Stimulated activated naive CD4-positive, alpha-beta T cell treated with Interleukin-2 at 50 U/mL for 16 hours (primary cell): ENCODE measurements around the gene SPATA16.
"Not testable (repeated sequence)": the region's sequence is repeated elsewhere in the genome, so short reads cannot be mapped to it uniquely, and the experiment has no call there.

ENCODE experiments used
- DNase-seq: peaks from one replicate; lab custom pipeline; 2025; lab: John Stamatoyannopoulos, UW

Gene SPATA16

DNA sequence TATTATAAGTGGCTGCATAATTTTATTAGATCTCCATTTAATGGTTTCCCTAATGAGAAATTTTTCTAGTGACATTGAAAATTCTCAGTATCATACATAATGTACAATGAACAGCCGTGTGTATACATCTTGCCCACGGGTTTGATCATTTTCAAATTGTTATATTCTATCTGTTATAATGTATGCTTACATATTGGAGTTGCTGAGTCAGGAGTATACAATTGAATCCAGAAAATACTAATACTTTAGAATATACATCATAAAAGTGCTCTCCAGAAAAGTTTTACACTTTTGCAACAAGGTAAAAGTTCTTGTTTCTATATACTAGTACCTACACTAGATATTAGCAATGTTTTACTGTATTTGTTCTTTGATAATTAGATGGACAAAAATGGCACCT is 82.8 kb downstream of the SPATA16 start:
- no peak for DNase-seq

DNA sequence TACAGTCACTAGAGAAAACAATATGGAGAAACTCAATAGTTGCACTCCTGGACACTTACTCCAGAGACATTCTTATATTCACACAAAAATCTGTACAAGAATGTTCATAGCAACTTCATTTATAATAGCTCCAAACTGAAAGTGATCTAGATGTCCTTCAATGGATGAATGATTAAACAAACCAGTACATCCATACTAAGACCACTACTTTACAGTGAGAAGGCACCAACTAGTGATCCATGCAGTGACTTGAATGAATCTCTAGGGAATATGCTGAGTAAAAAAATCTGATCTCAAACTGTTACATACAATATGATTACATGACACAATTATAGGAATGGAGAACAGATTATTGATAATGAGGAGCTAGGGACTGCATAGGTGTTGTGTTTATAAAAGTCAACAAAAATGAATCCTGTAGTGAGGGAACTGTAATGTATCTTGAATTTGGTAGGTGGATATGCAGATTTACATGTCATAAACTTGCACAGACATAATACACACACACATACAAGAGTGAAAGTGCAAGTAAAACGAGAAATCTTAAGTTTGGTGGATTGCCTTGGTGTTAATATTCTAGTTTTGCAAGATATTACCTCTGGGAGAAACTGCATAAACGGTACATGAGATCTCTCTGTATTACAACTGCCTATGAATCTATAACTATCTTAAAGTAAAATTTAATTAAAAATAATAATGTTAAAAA is 85.7 kb downstream of the SPATA16 start:
- DNase-seq = no peak

DNA sequence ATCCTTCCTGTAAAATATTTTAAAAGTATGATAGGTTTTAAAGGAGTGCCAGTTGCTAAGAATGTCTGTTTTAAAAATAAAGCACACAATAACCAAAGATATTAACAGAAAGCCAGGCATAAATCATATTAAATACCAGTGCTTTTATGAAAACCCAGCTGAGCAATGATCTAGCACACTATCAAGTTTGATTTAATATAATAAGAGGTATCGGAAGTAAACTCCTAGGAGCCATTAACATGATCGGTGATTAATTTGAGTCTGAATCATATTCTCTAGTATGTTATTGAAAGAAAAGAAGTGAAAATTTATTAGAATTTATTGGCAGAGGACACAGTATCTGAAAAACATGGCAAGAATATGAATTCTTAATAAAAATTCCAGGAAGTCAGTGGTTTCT is 91.7 kb downstream of the SPATA16 start:
- no peak for DNase-seq

DNA sequence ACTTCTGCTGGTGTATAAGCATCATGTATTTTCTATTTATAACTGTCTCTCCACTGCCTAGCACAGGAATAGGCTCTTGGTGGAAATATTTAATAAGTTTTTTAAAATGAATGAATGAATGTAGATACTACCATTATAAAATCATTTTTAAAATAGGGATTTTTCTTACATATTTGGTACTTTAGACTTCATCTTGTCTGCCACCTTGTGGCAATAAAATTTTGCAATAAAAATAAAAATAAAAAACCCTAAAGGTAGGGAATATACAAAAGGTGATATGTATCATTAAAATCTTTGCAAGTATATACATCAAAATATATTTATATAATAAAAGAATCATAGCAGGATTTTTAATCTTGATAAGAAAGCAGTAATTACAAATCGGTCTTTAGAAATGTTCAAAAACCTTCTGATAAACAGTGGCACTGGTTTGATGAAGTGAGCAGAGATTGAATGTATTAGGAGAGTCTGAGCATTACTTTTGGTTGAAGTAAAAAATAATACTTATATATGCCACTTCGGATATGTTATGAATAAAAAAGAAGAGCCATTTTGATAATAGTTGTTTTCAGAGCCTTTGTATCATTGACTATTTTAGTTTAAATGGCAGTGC is 95.2 kb downstream of the SPATA16 start:
- no peak for DNase-seq

DNA sequence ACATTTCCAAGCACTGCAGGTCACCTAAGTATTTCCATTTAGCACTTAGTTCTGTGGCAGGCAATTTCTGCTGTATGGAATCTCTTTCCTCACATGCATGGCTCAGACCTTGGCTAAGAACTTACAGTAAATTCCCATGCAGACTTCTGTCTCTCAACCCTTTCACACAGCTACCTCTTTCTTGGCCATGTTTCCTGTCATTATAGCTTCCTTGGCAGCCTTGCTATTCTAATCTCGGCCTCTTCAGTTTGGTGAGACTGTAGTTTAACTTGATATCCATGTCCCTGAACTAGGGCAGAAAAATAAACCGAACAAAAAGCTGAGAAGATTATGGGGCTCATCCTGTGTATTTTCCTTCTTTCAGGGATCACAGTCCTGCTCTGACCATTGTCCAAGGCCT is 96.0 kb downstream of the SPATA16 start:
- no peak for DNase-seq

DNA sequence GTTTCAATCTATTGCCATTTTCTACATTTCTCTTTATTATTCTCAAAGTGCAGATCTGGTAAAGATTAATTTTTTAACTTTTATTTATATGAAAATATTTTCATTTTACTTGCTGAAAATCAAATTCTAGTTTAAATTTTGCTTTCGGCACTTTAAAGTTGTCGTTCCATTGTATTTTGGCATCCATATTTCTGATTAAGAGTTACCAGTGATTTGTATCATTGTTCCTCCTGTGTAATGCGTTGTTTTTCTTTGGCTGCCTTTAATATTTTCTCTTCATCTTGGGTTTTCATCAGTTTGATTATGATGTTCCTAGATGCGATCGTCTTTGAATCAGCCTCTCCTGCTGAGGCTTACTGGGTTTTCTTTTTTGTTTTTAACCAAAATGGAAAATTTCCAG is 97.3 kb downstream of the SPATA16 start:
- DNase-seq = no peak

DNA sequence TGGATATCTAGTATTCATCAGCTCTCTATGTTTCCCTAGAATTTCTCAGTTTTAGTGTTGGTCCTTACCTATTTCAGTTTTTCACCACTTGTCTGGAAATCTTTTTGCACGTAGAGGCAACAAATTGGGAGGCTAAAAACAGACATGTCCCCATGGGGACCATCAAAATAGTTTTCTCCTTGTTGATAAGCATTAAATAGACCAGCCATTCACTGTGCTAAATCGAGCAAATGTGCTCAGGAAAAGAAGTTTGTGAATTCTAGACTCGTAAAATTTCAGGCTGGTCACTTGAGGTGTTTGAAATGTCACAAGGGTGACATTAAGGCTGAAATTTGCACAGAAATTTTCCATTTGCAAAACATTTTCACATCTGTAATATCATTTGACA is 102.6 kb downstream of the SPATA16 start:
- DNase-seq = no peak

DNA sequence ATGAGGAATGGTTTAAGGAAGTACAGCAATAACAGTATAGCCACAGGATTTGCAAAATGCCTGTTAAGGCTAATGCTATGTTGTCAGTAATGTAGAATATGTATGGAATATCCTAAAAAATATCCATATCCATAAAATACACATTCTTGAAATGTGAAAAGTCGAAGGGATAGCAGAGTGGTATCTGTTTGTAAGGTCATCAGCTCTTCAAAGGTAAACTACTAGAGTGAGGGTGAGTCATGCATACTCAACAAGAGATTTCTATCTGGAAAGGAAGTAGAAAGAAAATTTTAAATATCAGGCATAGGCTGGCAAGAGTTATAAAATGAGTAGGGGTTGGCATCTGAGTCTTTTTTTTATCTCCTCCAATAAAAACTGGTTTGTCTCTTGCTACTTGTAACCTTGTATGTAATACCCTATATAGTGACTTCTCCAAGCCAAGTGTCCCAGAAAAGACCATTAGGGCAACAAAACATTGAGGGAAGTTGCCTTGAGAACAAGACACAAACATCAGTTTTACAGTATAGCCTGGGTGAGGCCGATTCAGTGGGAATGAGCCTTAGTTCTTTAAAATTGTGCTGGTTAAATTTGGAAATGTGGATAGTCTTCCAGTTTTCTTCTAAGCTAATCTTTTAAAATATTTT is 103.1 kb downstream of the SPATA16 start:
- DNase-seq = no peak

DNA sequence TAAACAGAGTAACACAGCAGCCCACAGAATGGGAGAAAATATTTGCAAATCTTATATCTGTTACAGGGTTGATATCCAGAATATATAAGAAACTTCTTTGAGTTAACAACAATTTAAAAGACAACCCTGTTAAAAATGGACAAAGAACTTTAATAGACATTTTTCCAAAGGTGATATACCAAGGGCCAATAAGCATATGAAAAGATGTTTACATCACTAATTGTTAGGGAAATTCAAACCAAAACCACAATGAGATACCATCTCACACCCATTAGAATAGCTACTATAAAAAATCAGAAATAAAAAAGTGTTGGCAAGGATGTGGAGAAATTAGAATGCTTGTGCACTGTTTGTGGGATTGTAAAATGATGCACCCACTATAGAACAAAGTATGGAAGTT is 110.8 kb downstream of the SPATA16 start:
- no peak for DNase-seq

DNA sequence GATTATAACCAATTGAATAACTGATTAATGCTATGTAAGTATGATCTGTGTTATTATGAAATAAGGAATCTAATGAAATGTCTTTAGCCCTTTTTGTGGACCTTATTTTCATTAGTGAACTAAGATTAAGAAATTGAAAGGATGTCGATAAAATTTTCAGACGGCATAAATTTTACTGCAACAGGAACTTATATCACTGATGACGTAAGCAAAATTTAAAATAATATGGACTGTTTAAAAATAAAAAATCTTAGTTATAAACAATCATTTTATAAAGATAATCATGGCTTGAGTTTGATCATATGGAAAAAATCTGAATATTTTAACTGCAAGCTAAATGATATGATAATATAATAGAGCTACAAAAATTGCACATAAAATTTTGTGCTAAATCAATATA is 112.7 kb downstream of the SPATA16 start:
- DNase-seq = no peak

DNA sequence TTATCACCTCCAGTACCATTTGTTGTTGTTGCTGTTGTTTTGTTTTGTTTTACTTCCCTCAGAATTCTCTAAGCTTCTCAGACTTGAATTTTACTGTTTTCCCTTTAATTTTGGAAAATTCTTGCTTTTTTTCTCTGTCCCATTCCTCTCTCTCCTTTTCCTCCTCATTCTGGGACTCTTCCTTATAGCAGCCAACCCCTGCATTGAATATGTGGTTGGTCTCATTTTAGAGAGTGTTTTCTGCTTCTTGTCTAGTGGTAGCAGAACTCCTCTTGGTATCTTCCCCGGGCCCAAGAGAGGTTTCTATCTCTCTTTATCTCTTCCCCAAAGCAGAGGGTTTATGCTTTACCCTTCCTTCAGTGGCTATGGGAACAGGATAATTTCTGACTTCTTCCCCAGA is 113.6 kb downstream of the SPATA16 start:
- no peak for DNase-seq

DNA sequence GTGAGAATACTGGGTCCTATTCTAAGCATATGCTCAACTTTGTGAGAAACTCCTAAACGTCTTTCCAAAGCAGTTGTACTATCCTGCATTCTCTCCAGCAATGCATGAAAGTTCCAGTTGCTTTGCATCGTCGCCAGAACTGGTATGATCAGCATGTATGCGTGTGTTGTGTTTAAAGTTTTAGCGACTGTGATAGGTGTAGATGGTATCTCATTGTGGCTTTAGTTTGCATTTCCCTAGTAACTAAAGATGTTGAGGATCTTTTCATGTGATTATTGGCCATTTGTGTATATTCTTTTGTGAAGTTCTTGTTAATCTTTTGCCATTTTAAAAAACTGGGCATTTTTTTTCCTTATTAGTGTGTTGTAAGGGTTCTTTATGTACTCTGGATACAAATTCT is 115.1 kb downstream of the SPATA16 start:
- DNase-seq = no peak

DNA sequence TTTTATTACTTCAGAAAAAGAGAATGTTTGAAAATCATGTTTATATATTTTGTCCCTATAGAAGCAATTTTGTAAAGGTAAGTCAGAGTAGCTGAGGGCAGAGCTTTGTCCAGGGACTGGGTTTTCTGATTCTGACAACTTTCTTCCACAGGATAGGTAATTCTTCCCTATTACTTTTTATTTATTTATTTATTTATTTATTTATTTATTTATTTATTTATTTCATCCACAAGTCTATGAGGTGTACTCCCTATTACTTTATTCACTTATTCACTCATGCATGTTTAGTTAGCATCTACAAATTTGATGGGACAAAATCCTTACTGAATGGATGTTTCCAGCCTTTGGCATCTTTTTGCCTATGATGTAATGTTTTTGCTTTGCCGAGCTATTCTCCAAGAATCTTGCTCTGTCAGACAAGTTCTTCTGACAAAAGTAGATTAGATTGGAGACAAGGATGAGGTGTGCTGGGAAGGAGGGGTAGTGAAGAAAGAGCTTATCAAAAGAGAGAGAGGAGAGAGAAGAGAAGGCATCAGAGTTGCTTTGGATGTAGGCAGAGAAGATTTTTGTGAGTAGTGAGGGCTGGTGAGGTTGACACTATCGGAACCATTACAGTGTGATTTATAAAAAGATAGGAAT is 119.4 kb downstream of the SPATA16 start:
- DNase-seq = no peak

DNA sequence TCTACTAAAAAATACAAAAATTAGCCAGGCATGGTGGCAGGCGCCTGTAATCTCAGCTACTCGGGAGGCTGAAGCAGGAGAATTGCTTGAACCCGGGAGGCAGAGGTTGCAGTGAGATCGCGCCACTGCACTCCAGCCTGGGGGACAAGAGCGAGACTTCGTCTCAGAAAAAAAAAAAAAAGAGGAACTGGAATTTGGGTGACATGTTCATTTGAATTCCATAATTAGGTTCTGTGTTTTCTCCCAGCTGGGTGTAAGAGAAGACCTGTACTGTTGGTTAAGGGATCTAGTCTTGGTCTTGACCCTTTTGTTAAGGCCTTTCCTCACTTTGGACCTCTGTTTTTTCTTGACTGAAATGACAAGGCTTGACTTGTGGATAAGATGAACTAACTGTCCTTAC is 120.9 kb downstream of the SPATA16 start:
- not testable (repeated sequence) for DNase-seq

DNA sequence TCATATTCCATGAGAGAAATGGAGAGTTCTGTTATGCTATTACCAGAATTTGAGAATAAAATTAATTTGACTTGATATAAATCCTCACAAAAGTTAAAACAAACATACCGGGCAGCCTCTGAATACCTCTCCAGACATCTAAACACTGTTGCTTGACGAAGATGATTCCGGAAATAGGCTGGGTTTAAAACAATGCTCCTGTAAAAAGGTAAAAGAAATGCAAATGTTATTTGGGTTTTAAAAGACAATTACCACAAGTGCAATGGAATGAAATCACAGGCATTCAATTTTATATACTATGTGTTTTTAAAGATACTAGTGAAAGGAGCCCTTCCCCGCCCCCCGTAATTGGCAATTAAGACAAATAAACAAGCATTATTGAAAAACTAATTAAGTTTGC is 121.7 kb downstream of the SPATA16 start:
- DNase-seq = no peak

DNA sequence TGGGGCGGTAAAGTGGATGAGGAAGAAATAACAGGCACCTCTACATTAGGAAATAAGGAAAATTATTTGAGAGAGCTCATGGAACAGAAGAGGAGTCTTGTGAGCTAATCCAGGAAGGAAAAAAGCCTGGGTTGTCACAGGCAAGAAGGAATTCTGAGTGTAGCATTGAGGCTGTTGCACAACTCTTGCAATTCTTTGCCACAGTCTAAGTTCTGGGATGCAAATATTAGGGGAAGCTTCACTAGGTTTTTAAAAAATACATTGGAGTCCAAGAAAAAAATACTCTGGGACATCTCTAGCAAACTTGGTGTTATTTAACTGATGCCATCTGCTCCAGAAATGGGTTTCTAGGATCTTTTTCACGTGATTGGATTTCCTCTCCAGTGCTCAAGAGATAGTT is 122.3 kb downstream of the SPATA16 start:
- DNase-seq = no peak

DNA sequence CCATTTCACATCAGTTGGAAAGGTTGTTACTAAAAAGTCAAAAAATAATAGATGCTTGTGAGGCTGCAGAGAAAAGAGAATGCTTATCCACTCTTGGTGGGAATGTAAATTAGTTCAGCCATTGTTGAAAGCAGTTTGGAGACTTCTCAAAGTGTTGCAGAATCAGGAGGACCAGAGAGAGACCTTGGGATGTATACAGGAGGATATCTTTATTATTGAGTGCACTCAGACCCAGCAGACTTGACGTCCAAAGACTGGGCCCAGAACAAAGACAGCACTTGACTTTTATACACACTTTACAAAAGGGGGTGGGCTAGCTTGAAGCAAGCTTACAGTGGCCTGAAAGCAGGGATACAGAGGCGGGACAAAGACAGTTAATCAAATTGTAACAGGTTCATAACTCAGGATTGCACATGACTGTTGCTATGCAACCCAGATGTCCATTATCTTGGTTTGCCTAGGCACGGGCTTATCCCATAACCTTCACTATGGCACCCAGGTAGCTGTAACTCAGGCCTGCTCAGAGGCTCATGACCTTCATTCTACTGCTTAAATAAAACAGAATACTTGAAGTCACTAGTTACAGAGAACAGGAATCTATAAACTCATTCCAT is 127.7 kb downstream of the SPATA16 start:
- DNase-seq = no peak

DNA sequence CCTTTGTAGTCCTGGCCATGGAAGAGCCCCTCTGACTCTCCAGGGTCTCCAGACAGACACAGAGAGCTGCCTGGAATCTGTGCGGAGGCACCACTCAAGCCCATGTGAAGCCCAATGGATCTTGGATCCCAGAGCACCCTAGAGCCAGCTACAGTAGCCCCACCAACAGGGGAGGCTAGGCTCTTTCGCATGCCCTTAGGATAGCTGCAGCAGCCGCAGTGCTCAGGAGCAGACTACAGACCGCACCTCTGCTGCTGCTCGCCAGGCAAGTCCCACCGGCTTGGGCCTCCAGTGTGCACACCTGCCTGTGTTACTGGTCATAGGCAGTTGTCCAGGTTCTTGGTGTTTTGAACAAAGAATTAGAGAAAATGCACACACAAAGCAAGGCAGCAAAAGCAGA is 131.6 kb downstream of the SPATA16 start:
- DNase-seq = no peak

DNA sequence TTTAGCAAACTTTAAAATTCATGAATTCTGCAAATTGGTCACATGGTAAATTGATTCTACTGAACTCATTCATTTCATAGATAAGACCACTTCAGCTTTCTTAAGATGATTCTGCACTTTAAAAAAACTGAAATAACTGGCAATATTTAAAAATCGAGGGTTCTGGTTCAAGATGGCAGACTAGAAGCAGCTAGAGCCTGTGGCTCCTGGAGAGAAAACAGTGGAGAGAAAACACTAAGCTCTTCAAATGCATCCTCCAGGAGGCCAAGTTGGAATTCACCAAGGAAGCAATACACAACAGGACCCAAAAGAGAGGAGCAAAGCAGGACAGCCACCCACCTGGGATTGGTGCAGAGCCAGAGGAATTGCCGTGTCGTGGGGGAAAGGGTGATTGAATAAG is 132.1 kb downstream of the SPATA16 start:
- DNase-seq = no peak

DNA sequence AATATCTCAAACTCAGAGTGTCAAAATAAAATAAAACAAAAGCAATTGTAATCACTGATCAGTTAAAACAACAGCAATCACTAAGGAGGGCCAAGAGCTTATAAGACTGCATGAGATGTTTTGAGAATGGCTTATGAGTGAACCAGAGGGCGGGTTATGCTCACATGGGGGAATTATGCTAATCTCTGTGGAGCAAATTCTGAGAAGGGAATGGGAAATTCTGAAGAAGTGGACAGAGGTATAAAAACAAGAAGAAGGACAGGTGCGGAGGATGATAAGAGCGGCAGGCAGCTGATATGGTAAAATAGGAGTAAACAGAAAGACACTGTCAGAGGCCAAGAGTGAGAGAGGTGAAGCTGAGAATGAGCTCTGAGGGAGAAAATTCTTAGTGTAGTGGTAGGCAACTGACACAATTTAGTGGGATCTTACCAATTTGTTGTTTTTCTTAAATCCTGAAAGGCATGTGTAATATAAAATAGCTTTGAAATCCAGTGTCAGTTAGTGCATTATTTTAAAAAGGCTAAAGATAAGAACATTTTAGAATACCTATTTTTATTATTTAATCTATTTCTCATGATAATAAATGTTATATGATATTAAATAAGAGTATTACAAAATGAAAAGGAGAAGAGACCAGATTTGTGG is 133.8 kb downstream of the SPATA16 start:
- no peak for DNase-seq

DNA sequence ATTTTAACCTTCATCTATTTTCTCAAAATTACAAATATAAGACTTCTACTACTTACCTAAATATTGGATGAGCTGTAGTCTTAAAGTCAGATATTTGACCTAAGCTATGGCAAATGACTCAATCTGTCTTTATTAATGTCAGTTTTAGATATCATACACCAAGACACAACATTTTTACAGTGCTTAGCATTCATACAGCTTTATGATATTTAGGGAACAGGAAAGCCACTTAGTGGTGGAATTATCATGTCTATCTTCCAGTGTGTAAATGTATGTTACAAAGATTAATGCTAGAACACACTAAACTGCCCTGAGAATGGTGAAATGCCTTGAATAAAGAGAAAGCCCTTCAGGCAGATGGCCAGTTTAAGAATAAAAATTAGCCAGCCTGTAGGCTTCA is 135.0 kb downstream of the SPATA16 start:
- DNase-seq = no peak

DNA sequence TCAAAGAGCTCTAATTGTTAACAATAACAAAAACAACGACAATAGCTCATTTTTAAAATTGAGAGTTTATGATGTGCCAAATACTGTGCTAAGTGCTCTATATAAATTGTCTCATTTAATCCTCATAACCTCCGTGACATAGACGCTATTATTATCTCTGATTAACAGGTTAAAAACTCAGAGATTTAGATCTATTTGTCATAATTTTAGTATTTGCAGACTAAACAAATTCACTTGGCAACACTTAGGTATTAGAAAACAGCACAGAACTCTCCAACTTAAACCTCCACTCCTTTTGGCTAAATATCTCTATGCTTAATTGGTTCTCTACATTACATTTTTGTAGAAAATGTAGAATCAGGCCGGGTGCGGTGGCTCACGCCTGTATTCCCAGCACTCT is 136.4 kb downstream of the SPATA16 start:
- DNase-seq = no peak
